Ovary (tissue), 3 donors: ENCODE data around the gene TULP4.

ENCODE experiments used
- EP300 ChIP-seq: sonication (generic); formaldehyde crosslinking; IDR thresholded peaks from one replicate; pipeline ENCODE4 v1.6.1; 2017; ENCODE audit warnings: antibody characterized with exemption
- POLR2A ChIP-seq: fragments of 450-650 bp; IDR thresholded peaks from one replicate; pipeline ENCODE4 v1.6.1; 2017; ENCODE audit warnings: antibody characterized with exemption, mild to moderate bottlenecking, moderate library complexity
- TF ChIP-seq, protein P1 (sequence below), 3 donors: fragments of 450-650 bp in 2 of 3; fragments of 200-600 bp in 1 of 3; IDR thresholded peaks; one replicate each; pipeline versions ENCODE4 v1.5.1 to v1.8.0; 2016 to 2022; ENCODE audit warnings: antibody characterized with exemption in 3 of 3, mild to moderate bottlenecking in 1 of 3
- donor health status: DM: no; HTN: no; CAD: no.

DNA sequence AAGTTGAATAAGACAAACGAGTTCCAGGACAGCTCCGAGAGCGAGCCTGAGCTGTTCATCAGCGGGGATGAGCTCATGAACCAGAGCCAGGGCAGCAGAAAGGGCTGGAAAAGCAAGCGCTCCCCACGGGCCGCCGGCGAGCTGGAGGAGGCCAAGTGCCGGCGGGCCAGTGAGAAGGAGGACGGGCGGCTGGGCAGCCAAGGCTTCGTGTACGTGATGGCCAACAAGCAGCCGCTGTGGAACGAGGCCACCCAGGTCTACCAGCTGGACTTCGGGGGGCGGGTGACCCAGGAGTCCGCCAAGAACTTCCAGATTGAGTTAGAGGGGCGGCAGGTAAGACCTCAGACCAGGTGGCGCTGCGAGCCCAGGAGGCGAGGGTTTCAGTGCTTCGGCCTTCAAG lies 191.6 kb downstream of the TULP4 start:
- TF ChIP-seq, protein P1, sequence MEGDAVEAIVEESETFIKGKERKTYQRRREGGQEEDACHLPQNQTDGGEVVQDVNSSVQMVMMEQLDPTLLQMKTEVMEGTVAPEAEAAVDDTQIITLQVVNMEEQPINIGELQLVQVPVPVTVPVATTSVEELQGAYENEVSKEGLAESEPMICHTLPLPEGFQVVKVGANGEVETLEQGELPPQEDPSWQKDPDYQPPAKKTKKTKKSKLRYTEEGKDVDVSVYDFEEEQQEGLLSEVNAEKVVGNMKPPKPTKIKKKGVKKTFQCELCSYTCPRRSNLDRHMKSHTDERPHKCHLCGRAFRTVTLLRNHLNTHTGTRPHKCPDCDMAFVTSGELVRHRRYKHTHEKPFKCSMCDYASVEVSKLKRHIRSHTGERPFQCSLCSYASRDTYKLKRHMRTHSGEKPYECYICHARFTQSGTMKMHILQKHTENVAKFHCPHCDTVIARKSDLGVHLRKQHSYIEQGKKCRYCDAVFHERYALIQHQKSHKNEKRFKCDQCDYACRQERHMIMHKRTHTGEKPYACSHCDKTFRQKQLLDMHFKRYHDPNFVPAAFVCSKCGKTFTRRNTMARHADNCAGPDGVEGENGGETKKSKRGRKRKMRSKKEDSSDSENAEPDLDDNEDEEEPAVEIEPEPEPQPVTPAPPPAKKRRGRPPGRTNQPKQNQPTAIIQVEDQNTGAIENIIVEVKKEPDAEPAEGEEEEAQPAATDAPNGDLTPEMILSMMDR (IDR thresholded peaks at IDR 0.05) = no peak
- TF ChIP-seq EP300 (no peak), POLR2A (no peak)
